Muscle layer of duodenum (tissue), 2 donors: Measurements from ENCODE around the gene RNF115.
"Not testable (repeated sequence)": the region's sequence is repeated elsewhere in the genome, so short reads cannot be mapped to it uniquely, and the experiment has no call there.

Source experiments
- H3K27ac ChIP-seq: one replicate; pipeline ENCODE4 v1.7.0; 2013; ENCODE audit warnings: mild to moderate bottlenecking, low read length
- H3K27me3 ChIP-seq: one replicate; pipeline ENCODE4 v1.7.0; 2013; ENCODE audit warnings: low read depth, mild to moderate bottlenecking, control low read depth, low read length
- H3K36me3 ChIP-seq, 2 donors: one replicate each; pipeline ENCODE4 v1.7.0; 2013; ENCODE audit warnings: low read length in 2 of 2, control low read depth in 1 of 2, mild to moderate bottlenecking in 1 of 2; ENCODE audit not compliant: insufficient read depth in 2 of 2, control insufficient read depth in 1 of 2
- H3K4me1 ChIP-seq, 2 donors: one replicate each; pipeline ENCODE4 v1.7.0; 2013; ENCODE audit warnings: low read length in 2 of 2, mild to moderate bottlenecking in 2 of 2, control low read depth in 1 of 2, moderate library complexity in 1 of 2; ENCODE audit not compliant: insufficient read depth in 2 of 2, control insufficient read depth in 1 of 2
- H3K4me3 ChIP-seq, 2 donors: one replicate each; pipeline ENCODE4 v1.7.0; 2013; ENCODE audit warnings: low read length in 2 of 2, low read depth in 1 of 2, mild to moderate bottlenecking in 1 of 2
- H3K9me3 ChIP-seq, 2 donors: one replicate each; pipeline ENCODE4 v1.7.0; 2013; ENCODE audit warnings: low read length in 2 of 2, control low read depth in 1 of 2, mild to moderate bottlenecking in 1 of 2; ENCODE audit not compliant: control insufficient read depth in 1 of 2
- donor health status: healthy.

RNF115 gene

GRCh38 chr1:145757420-145757819 is 66.5 kb downstream of the RNF115 start:
- no peak overlapping the region for H3K4me3 ChIP-seq
- H3K36me3 ChIP-seq: peaks cover 7 to 12% of the 10 kb centered on the region in 2 donors
- H3K9me3 ChIP-seq: no peaks in the 10 kb centered on the region
- no peak overlapping the region for H3K27ac ChIP-seq
- no peaks in the 10 kb centered on the region for H3K4me1 ChIP-seq
- no peaks in the 10 kb centered on the region for H3K27me3 ChIP-seq

- H3K4me1 ChIP-seq: peaks cover 0 to 6% of the 10 kb centered on the region in 2 donors
- no peaks in the 10 kb centered on the region for H3K9me3 ChIP-seq
- peaks cover 24 to 51% of the 10 kb centered on the region in 2 donors for H3K36me3 ChIP-seq
- no peaks in the 10 kb centered on the region for H3K27me3 ChIP-seq
- H3K27ac ChIP-seq: no peak overlapping the region
- no peak overlapping the region for H3K4me3 ChIP-seq
Measured at GRCh38 chr1:145751491-145752037, 72.3 kb downstream of the RNF115 start.

DNA sequence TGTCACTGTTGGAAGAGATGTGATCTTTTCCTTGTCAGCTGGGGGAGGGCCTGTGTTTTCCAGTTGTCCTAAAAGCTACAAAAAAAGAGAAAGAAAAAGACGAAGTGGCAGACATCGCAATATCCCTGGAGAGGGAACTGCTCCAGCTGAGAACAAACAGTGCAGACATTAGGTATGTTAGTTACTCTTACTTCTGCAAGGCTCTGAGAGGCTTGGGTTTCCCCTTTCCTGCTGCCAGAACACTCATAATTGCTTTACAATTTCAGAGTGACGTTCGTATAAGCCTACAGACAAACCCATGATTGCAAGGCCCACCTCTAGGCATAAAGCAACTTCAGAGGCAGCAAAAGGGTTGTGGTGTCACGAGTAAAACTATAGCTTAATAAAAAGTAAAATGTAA is 73.5 kb downstream of the RNF115 start:
- H3K36me3 ChIP-seq: peaks cover 30 to 61% of the 10 kb centered on the region in 2 donors
- no peak overlapping the region for H3K27ac ChIP-seq
- H3K4me1 ChIP-seq: peaks cover 0 to 6% of the 10 kb centered on the region in 2 donors
- no peaks in the 10 kb centered on the region for H3K9me3 ChIP-seq
- no peaks in the 10 kb centered on the region for H3K27me3 ChIP-seq
- no peak overlapping the region for H3K4me3 ChIP-seq

- no peaks in the 10 kb centered on the region for H3K27me3 ChIP-seq
- peaks cover 50 to 87% of the 10 kb centered on the region in 2 donors for H3K36me3 ChIP-seq
- H3K4me1 ChIP-seq: peaks cover 0 to 6% of the 10 kb centered on the region in 2 donors
- no peak overlapping the region for H3K4me3 ChIP-seq
- H3K9me3 ChIP-seq: no peaks in the 10 kb centered on the region
- H3K27ac ChIP-seq: no peak overlapping the region
Measured at GRCh38 chr1:145747398-145748247, 76.3 kb downstream of the RNF115 start.

GRCh38 chr1:145740269-145740668 is 83.6 kb downstream of the RNF115 start:
- Histone ChIP-seq H3K4me1 (no peaks in the 10 kb centered on the region), H3K9me3 (no peaks in the 10 kb centered on the region), H3K27ac (no peak overlapping the region), H3K36me3 (peaks cover 23 to 42% of the 10 kb centered on the region in 2 donors), H3K4me3 (no peak overlapping the region), H3K27me3 (no peaks in the 10 kb centered on the region)

GRCh38 chr1:145736191-145736590 is 87.7 kb downstream of the RNF115 start:
- no peaks in the 10 kb centered on the region for H3K4me1 ChIP-seq
- no peaks in the 10 kb centered on the region for H3K27me3 ChIP-seq
- H3K27ac ChIP-seq: no peak overlapping the region
- peaks cover 2 to 5% of the 10 kb centered on the region in 2 donors for H3K36me3 ChIP-seq
- no peak overlapping the region for H3K4me3 ChIP-seq
- H3K9me3 ChIP-seq: no peaks in the 10 kb centered on the region

GRCh38 chr1:145730900-145731299 is 93.0 kb downstream of the RNF115 start:
- Histone ChIP-seq H3K9me3 (no peaks in the 10 kb centered on the region), H3K4me1 (no peaks in the 10 kb centered on the region)

DNA sequence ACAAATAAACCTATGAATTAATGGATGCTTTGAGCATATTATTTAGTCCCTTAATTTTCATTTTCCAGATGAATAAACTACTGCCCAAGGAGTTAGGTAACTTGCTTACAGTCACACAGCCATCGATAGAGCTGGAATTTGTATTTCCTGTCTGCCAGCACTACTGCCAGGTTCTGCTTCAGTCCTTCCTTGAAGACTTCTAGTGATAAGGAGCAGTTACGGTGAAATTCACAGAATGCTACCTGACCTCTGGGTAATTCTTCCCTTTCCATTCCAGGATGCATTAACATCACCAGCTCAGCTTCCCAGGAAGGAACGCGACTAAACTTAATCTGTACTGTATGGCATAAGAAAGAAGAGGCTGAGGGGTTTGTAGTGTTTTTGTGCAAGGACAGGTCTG is 93.4 kb downstream of the RNF115 start:
- Histone ChIP-seq H3K4me3 (no peak overlapping the region), H3K9me3 (no peaks in the 10 kb centered on the region), H3K36me3 (no peaks in the 10 kb centered on the region), H3K27ac (no peak overlapping the region), H3K4me1 (no peaks in the 10 kb centered on the region), H3K27me3 (no peaks in the 10 kb centered on the region)

More at GRCh38 chr1:145730900-145731299, 93.0 kb downstream of the RNF115 start:
- Histone ChIP-seq H3K27me3 (no peaks in the 10 kb centered on the region), H3K27ac (no peak overlapping the region), H3K4me3 (no peak overlapping the region), H3K36me3 (no peaks in the 10 kb centered on the region)

GRCh38 chr1:145729666-145730436 is 94.0 kb downstream of the RNF115 start:
- H3K9me3 ChIP-seq: no peaks in the 10 kb centered on the region
- H3K4me1 ChIP-seq: no peaks in the 10 kb centered on the region
- no peaks in the 10 kb centered on the region for H3K36me3 ChIP-seq
- no peak overlapping the region for H3K27ac ChIP-seq
- H3K27me3 ChIP-seq: no peaks in the 10 kb centered on the region
- no peak overlapping the region for H3K4me3 ChIP-seq

GRCh38 chr1:145729196-145729595 is 94.7 kb downstream of the RNF115 start:
- Histone ChIP-seq H3K36me3 (no peaks in the 10 kb centered on the region), H3K4me1 (no peaks in the 10 kb centered on the region), H3K27me3 (no peaks in the 10 kb centered on the region), H3K9me3 (no peaks in the 10 kb centered on the region), H3K4me3 (no peak overlapping the region), H3K27ac (no peak overlapping the region)

- H3K4me1 ChIP-seq, H3K27ac ChIP-seq, H3K9me3 ChIP-seq, H3K36me3 ChIP-seq, H3K4me3 ChIP-seq, H3K27me3 ChIP-seq: not testable (repeated sequence)
Measured at GRCh38 chr1:145726193-145726592, 97.7 kb downstream of the RNF115 start.
